IPS DF 4.7 (cell line): ENCODE results near the gene LAMA5.
"Not testable (repeated sequence)": the region's sequence is repeated elsewhere in the genome, so short reads cannot be mapped to it uniquely, and the experiment has no call there.

ENCODE experiments used
- DNase-seq: peaks from one replicate; pipeline ENCODE4 v3.0.0-alpha.2; 2013; ENCODE audit warnings: low spot score; ENCODE audit errors: extremely low read depth

Gene LAMA5

DNA sequence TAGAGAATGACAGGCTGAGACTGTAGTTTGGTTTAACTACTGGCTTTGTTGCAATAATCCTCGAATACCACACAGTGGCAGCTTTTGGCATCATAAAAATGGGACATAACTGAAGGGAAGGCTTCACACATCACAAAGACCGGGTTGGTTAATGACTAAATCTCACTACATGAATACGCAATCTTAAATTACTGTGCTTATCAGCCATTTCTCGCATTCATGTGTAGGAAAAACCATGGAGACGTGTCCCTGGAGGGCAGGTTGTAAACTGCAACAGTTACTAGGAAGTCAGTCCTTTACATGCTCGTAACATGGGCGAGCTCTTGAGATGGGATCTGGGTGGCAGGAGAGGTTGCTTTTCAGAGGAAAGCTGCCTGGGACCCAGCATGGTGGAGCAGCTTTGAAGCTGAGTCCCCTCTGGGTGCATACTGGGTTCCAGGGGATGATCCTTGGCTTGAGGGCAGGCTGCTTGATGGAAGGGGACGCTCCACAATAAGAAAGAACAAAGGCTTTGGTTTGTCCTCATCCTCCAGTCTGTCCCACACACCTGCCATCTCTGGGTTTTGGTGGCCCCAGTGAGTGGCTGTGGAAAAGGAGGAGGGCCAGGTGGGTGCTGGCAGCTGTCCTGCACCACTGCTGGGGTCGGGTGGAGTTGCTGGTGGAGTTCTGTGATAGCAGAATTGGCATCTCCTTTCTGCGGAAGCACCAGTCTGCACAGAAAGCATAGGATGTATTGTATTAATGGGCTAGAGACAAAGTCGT lies 21.9 kb upstream of the LAMA5 start:
- DNase-seq = no peak

DNA sequence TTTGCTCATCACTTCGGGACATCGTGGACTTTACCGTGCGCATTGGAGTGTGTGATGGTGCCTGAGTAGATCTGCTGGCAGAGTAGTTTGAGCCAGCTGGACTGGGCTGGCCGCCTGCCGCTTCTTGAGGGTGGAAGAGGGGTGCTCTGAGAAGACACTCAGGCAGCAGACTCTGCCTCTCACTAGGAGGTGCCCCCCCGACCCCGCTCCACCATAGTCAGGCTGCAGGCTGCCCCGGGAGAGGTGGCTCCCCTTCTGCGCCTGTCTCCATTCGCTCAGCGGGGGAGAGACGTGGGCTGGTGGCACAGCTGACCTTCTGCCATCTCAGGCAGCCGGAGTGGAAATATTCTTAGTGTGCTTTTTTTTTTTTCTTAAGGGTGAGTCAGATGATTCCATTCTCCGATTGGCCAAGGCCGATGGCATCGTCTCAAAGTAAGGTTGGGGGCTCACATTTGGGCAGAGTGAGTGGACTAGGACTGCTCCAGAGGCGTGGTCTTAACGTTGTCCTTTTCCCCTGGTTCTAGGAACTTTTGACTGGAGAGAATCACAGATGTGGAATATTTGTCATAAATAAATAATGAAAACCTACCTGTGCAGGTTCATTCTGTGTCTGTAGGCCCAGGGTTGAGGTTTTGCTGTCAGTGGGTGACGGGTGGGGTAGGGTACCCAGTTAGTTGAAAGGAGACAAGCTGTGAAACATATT lies 21.0 kb upstream of the LAMA5 start:
- DNase-seq = no peak

DNA sequence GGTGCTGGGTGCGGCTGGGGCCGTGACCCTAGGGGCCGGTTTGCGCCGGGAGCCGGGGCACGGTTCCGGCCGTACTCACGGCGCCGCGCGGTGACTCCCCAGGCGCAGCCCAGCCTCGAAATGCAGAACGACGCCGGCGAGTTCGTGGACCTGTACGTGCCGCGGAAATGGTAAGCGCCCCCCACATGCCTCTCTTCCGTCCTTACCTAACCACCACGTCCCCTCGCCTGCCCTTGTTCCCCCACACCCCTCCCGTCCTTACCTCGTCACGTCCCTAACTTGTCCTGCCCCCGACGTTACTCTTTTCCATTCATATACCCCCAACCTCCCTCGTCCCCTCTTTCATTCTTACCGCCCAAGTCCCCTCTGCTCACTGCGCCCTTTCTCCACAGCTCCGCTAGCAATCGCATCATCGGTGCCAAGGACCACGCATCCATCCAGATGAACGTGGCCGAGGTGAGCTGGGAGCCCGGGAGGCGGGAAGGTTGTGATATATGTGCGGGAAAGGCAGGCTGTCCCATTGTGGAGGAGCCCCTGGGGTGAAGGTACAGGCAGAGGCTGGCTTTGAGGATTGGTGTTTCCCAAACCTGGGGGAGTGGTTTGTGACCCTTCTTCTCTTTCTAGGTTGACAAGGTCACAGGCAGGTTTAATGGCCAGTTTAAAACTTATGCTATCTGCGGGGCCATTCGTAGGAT lies 20.3 kb upstream of the LAMA5 start:
- no peak for DNase-seq

DNA sequence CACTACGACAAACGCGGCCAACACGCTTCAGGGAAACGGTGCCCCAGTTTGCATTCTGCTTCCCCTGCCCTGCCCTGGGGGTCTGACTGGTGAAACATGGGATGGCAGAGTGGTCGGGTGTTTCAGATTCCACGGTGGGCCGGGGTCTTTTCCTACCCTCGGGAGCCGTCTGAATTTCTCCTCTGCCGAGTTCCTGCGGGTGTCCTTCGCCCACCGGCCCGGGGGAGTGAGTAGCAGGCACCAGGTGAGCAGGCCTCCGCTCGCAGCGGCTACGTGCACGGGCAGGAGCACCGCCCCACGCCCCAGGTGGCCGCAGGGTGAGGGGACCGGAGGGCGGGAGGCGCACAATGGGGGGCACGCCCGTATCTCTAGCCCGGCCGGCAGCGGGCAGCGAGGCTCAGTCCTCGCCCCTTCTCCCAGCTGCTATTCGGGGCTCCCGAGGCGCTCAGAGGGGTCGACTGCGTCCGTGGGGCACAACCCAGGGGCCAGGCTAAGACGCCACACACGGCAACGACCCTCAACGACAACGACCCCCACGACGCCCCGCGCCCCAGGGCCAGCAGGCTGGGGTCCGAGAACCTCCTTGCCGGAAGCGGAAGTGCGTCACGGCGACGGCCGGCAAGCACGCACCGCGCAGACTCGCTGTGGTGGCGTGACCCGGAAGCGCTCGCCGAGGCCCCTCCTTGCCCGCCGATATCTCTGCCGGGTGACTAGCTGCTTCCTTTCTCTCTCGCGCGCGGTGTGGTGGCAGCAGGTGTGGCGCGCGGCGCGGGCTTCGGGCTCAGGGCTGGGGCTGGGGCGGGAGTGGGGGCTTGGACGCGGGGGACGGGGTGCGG lies 19.5 kb upstream of the LAMA5 start, which contains the start of gene RPS21:
RPS21 (plus strand) TSS at position 721 of the 836 bp plus-strand sequence. CDS start 236 bp downstream, outside the sequence.
- DNase-seq = no peak

GRCh38 chr20:62382306-62383198 lies 15.4 kb upstream of the LAMA5 start:
- no peak for DNase-seq

DNA sequence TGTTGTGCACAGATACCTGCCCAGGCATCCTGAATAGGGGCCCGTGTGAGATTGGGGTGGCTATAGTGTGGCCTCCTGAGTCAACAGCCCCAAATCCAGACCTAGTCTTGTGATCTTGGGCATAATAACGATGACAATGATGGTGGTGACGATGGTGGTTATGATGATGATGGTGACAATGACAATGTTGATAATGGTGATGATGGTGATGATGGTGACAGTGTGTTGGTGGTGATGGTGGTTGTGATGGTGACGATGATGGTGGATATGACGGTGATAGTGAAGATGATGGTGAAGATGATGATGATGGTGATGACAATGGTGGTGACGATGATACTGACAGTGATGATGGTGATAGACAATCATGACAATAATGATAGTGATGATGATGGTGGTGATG lies 14.7 kb upstream of the LAMA5 start:
- DNase-seq = no peak

GRCh38 chr20:62381202-62381797 lies 14.2 kb upstream of the LAMA5 start:
- DNase-seq = no peak

GRCh38 chr20:62378215-62378614 lies 11.1 kb upstream of the LAMA5 start:
- no peak for DNase-seq

GRCh38 chr20:62377615-62378178 lies 10.6 kb upstream of the LAMA5 start:
- DNase-seq = no peak

DNA sequence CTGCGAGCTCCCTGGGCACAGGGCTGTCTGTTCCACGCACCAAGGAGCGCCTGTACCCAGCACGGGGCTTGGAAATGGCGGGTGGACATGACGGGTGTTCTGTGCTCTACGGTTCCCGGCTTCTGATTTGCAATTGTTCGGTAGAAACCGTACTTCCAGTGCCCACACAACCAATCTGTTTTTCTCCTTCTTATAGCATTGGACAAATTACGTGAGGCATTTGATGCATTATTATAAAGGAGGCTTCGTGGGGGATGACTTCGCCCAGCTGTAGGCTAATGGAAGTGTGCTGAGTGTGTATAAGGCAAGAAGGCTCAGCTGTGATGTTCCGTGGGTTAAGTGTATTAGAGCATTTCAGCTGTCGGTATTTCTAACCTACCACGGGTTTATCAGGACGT lies 10.0 kb upstream of the LAMA5 start:
- no peak for DNase-seq

DNA sequence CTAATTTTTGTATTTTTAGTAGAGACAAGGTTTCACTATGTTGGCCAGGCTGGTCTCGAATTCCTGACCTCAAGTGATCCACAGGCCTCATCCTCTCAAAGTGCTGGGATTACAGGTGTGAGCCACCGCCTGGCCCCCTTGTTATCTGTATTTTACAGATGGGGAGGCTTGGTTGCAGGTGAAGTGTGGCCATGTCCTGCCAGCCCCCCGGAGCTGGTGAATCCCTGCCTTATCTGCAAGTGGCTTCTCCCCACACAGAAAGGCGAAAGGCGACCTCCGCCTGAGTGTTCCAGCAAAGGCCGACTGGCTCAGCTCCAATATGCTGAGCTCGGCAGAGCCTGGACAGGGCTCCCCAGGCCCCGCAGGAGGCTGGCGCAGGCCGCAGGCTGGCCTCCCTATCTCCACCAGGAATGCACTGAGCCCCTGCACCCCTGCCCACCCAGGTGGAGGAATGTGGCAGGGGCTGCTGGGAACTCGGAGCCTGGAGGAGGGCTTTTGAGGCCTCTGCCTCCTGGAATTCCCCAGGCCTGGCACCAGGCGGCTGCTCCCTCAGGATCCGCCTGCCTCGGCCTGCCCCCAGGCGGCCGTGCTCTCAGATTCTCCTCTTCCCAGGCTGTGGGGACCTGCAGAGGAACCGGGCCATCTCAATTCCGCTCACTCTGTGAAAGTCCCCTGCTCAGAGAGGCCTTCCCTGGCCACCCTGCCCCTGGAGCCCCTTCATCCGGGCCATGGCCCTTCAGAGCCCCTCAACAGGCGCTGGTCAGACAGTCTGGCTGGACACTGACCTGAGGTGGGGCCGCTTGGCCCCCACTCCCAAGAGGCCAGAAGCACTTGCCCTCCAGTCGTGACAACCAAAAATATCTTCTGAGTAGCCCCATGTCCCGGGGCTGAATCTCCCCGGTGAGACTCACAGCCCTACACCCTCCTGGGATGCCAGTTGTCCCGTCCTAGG lies 9.3 kb upstream of the LAMA5 start:
- no peak for DNase-seq

DNA sequence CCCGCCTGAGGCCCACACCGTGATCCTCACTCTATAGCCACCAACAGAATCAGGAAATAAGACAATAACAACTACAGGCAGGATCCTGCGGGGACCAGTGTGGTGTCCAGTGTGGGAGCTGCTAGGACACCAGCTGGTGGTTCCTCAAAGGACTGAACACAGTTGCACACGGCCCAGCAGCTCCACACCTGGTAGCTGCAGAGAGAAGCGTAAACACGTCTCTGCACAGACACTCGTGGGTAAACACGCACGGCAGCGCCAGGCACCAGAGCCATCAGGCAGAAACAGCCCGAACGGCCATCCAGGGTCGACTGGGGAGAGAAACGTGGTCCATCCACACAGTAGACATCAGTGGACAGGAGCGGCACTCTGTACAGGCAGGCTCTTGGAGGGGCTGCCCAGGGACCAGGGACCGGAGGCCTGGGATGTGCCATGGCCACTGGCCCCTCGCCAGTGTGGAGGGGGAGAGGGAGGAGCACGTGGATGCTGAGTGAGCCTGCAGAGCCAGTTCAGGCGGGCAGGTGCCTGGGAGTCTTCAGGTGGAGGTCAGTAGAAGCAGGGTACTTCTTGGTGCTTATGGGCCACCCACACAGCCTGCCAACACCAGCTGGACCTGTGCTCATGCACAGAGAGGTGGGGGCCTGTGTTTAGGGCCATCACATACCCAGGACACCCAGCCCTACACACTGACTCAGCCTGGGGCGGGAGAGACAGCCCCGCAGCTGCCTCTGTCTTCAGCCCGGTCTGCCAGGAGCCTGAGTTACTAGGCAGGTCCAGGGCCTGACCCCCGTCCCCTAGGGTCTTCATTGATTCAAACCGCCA lies 7.4 kb upstream of the LAMA5 start:
- DNase-seq = no peak

- DNase-seq = not testable (repeated sequence)
Observed at GRCh38 chr20:62373631-62374179, 6.6 kb upstream of the LAMA5 start.

DNA sequence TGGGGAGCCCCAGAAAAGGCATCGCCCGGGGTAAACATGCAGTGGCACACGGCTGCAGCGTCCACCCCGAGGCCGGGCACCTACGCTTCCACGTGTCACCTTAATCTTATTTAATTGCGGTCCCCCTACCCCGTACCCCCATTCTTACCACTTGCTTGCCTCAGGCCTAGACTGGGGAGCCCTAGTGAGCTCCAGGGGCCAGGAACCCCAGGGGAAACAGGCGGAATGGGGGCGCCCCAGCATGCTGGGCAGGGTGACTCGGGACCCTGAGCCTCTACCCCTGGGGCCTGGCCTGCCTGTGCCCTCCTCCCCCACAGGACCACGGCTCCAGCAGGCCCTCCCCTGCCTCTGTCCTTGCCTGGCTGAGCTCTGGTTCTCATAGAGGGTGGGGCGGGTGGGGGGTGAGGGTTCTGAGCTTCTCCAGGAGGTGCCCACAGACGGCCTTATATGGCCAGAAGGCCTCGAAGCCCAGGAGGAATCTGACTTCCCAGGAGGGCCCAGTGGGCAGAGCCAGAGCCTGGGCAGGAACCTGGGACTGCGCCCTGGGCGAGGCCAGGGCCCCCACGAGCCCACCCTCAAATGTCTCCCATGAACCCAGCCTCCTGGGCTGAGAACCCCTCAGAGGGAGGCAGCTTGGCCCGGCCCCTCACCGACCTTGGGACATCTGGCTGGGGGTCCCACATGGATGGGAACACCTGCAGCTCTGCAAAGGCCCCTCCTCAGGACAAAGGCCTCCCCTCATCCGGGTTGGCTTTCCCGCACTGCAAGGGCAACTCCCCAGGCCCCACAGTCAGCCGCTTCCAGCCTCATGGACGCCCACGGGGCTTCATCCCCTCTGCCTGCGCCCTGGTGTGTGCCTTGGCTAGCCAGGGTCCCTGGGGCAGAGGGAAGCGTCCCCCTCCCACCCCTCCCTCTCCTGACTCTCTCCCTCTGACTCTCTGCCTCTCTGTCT lies 5.2 kb upstream of the LAMA5 start:
- DNase-seq = no peak

GRCh38 chr20:62371588-62372041 lies 4.5 kb upstream of the LAMA5 start:
- no peak for DNase-seq
